Esophagus squamous epithelium (tissue), 5 donors: ENCODE measurements around the gene BAIAP3. TPM values are rescaled to one million over a fixed set of nuclear protein-coding genes. Genes with fewer than 3 reads are reported as not detected.

Source experiments
- DNase-seq: peaks from one replicate; lab custom pipeline; 2025; lab: John Stamatoyannopoulos, UW
- H3K27ac ChIP-seq, 4 donors: fragments of 200-600 bp; sonication (generic); one replicate each; pipeline ENCODE4 v1.5.1; 2016 to 2019; ENCODE audit warnings: mild to moderate bottlenecking in 1 of 4
- H3K27me3 ChIP-seq, 4 donors: fragments of 200-600 bp; sonication (generic); 1 replicate in 3 of 4; 2 replicates in 1 of 4; pipeline versions ENCODE4 v1.5.1 to v1.6.0; 2017 to 2021; ENCODE audit warnings: antibody characterized with exemption in 1 of 4
- H3K36me3 ChIP-seq, 3 donors: fragments of 200-600 bp; sonication (generic); one replicate each; pipeline ENCODE4 v1.5.1; 2016 to 2019
- H3K4me1 ChIP-seq, 3 donors: fragments of 200-600 bp; sonication (generic); one replicate each; pipeline ENCODE4 v1.5.1; 2017 to 2019
- H3K4me3 ChIP-seq, 4 donors: fragments of 200-600 bp; sonication (generic); 1 replicate in 3 of 4; 2 replicates in 1 of 4; pipeline ENCODE4 v1.5.1; 2016 to 2019; ENCODE audit warnings: mild to moderate bottlenecking in 2 of 4, moderate library complexity in 1 of 4
- H3K9me3 ChIP-seq, 3 donors: fragments of 200-600 bp; sonication (generic); one replicate each; pipeline ENCODE4 v1.5.1; 2016 to 2019
- CTCF ChIP-seq, 6 experiments: fragments of 450-650 bp in 4 of 6; fragments of 200-600 bp in 2 of 6; sonication (generic) in 2 of 6; IDR thresholded peaks; one replicate each; pipeline ENCODE4 v1.5.1; 2016 to 2019; ENCODE audit warnings: antibody characterized with exemption in 6 of 6, mild to moderate bottlenecking in 4 of 6, moderate library complexity in 4 of 6
- POLR2A ChIP-seq, 4 donors: fragments of 450-650 bp; IDR thresholded peaks; one replicate each; pipeline ENCODE4 v1.6.1; 2017; ENCODE audit warnings: antibody characterized with exemption in 4 of 4, mild to moderate bottlenecking in 4 of 4, moderate library complexity in 3 of 4
- WGBS, 2 donors: methylation state at CpG; one replicate each; pipeline ENCODE4 v1.1.5; 2018; 5-methylcytosine and 5-hydroxymethylcytosine counted together
- intact Hi-C: fragments of 100-400 bp; cut with DNase I; formaldehyde crosslinking; loops from one replicate; pipeline ENCODE4 v1.15.0; 2022
- total RNA-seq, 4 donors: library from RNA; depleted of rRNA; stranded (reverse); fragments of >200 nt; gene quantifications; one replicate each; pipeline ENCODE4 v1.1.0, GENCODE V29; 2016
- donor health status: DM: yes; HTN: yes; CAD: no.

The BAIAP3 gene
- total RNA-seq, 4 donors from 2014 or later: 0.68 to 2.7 (median 1.00) TPM

- Histone ChIP-seq H3K36me3 (peaks cover 4 to 30% (median 9%) of the 10 kb centered on the region in 3 donors), H3K4me3 (no peak overlapping the region), H3K4me1 (peaks cover 28 to 70% (median 30%) of the 10 kb centered on the region in 3 donors), H3K27me3 (no peaks in the 10 kb centered on the region), H3K9me3 (no peaks in the 10 kb centered on the region), H3K27ac (no peak overlapping the region)
- no peak for DNase-seq
- no peak for TF ChIP-seq POLR2A (IDR thresholded peaks at IDR 0.05)
- TF ChIP-seq CTCF (IDR thresholded peaks at IDR 0.05): no peak
- intact Hi-C loops: no loop called here
- 91% methylated on average over 8 of the region's 15 CpGs; no CpG with 5 or more reads in 1 of the 2 donors for whole genome bisulfite sequencing, 2 donors
These were observed 15.0 kb downstream of the BAIAP3 start for GRCh38 chr16:1348441-1348840.

- Histone ChIP-seq H3K4me3 (no peak overlapping the region), H3K36me3 (peaks cover 4 to 30% (median 9%) of the 10 kb centered on the region in 3 donors)
These were observed 15.5 kb downstream of the BAIAP3 start for GRCh38 chr16:1348926-1349325.

GRCh38 chr16:1349351-1349750 is 15.9 kb downstream of the BAIAP3 start:
- peaks cover 22 to 70% (median 27%) of the 10 kb centered on the region in 3 donors for H3K4me1 ChIP-seq
- no peaks in the 10 kb centered on the region for H3K27me3 ChIP-seq
- TF ChIP-seq POLR2A (IDR thresholded peaks at IDR 0.05) (no peak), CTCF (IDR thresholded peaks at IDR 0.05) (no peak)
- no peak overlapping the region for H3K27ac ChIP-seq
- no peak overlapping the region for H3K4me3 ChIP-seq
- intact Hi-C loops: no loop called here
- WGBS, 2 donors: 84 to 85% methylated on average over 14 to 15 of the region's 16 CpGs
- no peaks in the 10 kb centered on the region for H3K9me3 ChIP-seq
- no peak for DNase-seq
- peaks cover 4 to 30% (median 9%) of the 10 kb centered on the region in 3 donors for H3K36me3 ChIP-seq

More at GRCh38 chr16:1348926-1349325, 15.5 kb downstream of the BAIAP3 start:
- 78 to 88% methylated on average over 4 to 6 of the region's 14 CpGs for WGBS, 2 donors
- H3K4me1 ChIP-seq: peaks cover 23 to 70% (median 27%) of the 10 kb centered on the region in 3 donors
- TF ChIP-seq CTCF (IDR thresholded peaks at IDR 0.05) (no peak), POLR2A (IDR thresholded peaks at IDR 0.05) (no peak)
- H3K27ac ChIP-seq: no peak overlapping the region
- DNase-seq: no peak
- intact Hi-C loops: no loop called here
- H3K27me3 ChIP-seq: no peaks in the 10 kb centered on the region
- no peaks in the 10 kb centered on the region for H3K9me3 ChIP-seq

GRCh38 chr16:1349951-1350350 is 16.5 kb downstream of the BAIAP3 start:
- intact Hi-C loops: no loop called here
- Histone ChIP-seq H3K9me3 (no peaks in the 10 kb centered on the region), H3K27me3 (no peaks in the 10 kb centered on the region), H3K36me3 (peaks cover 4 to 30% (median 9%) of the 10 kb centered on the region in 3 donors), H3K4me1 (peaks cover 22 to 75% (median 27%) of the 10 kb centered on the region in 3 donors), H3K4me3 (no peak overlapping the region), H3K27ac (no peak overlapping the region)
- TF ChIP-seq CTCF (IDR thresholded peaks at IDR 0.05): no peak
- no peak for TF ChIP-seq POLR2A (IDR thresholded peaks at IDR 0.05)
- no peak for DNase-seq
- 91 to 100% methylated on average over 6 to 9 of the region's 17 CpGs for WGBS, 2 donors

- H3K9me3 ChIP-seq: no peaks in the 10 kb centered on the region
- no peak for DNase-seq
- TF ChIP-seq CTCF (IDR thresholded peaks at IDR 0.05) (no peak), POLR2A (IDR thresholded peaks at IDR 0.05) (no peak)
- H3K27ac ChIP-seq: peak overlapping the region in 3 of 4 donors; percentile 73 to 83 (median 80)
- intact Hi-C loops: no loop called here
- peaks cover 4 to 30% (median 9%) of the 10 kb centered on the region in 3 donors for H3K36me3 ChIP-seq
- WGBS, 2 donors: 89% methylated on average over 1 of the region's 19 CpGs; no CpG with 5 or more reads in 1 of the 2 donors
- H3K4me1 ChIP-seq: peaks cover 22 to 83% (median 27%) of the 10 kb centered on the region in 3 donors
- no peaks in the 10 kb centered on the region for H3K27me3 ChIP-seq
- peak overlapping the region; percentile 87 to 99 (median 92) for H3K4me3 ChIP-seq
These were observed 17.2 kb downstream of the BAIAP3 start for GRCh38 chr16:1350691-1351090.
